ENCODE results near the gene ZSCAN5A.
A peak's percentile ranks its signal among the peaks of the same experiment; 100 is the strongest.
"Not testable (repeated sequence)": the region's sequence is repeated elsewhere in the genome, so short reads cannot be mapped to it uniquely, and the experiment has no call there.

ZSCAN5A gene

DNA sequence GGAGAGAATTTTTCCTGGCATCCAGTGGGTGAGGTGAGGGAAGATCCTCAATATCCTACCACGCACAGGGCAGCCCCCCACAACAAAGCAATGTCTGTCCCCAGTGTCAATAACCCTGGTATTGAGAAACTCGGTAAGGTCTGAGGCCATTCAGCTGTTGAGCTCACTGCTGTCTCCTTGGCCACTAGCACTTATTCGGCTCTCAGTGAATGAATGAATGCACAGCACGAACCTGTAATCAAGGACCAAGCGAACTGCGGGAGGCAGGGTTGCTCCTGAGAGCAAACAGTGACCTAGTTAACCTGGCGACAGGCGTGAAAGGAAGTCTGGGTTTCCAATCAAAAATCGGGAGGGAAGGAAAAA lies 640 bp downstream of the ZSCAN5A start:
- DNase-seq (ENCODE audit: low spot score), result peak; percentile 25

DNA sequence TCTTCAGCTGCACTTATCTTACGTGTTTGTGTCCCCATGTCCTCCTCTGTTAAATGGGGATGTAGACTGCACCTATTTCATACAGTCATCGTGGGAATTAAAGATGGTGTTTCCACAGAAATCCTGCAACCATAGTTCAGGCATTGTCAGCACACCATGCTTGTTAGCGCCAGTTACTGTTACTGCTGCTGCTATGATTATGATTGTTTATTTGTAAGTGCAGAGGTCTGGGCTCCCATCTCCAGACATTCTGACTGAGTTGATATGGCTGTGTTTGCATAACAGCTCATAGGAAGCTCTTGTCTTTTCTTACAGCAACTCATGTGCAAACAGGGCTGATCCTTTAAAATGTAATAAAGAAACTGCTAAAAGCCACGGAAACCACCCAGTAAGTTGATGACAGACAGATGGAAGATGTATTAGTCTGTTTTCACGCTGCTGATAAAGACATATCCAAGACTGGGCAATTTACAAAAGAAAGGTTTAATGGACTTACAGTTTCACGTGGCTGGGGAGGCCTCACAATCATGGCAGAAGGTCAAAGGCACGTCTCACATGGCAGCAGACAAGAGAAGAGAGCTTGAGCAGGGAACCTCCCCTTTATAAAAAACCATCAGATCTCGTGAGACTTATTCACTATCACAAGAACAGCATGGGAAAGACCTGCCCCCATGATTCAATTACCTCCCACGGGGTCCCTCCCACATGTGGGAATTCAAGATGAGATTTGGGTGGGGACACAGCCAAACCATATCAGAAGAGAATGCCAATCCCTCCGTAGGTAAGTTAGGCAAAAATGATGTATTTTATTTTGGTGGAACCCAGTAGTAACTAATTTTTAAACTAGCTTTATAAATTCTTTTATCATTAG lies 1.6 kb downstream of the ZSCAN5A start:
- DNase-seq (ENCODE audit: low spot score), result no peak

DNA sequence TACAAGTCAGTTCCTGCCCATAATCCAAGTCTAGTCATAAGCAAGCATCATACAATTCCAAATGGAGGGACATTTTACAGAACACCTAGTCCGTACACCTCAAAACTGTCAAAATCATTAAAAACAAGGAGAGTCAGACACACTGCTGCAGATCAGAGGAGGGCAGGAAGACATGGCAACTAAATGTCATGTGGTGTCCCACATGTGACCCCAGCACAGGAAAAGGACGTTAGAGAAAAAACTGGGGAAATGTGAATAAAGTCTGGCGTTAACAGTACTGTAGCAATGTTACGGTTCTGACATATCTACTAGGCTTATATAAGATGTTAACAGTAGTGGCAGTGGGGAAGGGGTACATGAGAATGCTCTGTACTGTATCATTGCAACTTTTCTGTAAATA lies 2.3 kb downstream of the ZSCAN5A start:
- DNase-seq (ENCODE audit: low spot score), result no peak

DNA sequence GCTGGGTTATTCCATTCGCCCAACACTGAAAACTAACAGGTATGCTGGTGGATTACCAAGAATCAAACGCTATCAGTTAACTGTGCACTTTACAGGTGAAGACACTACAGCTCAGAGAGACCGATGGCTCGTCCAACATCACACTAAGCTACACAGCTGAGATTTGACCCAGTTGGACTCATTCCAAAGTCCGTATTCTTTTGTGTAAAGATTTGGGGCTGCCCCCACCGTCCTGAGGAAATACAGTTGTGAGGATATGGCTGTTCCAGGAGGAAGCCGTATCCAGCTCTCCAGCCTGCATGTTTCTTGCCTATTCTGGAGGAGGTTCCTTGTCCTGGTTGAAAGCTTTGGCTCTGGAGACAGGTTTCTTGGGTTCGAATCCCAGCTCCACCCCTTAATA lies 4.2 kb downstream of the ZSCAN5A start:
- DNase-seq (ENCODE audit: low spot score), result no peak

DNA sequence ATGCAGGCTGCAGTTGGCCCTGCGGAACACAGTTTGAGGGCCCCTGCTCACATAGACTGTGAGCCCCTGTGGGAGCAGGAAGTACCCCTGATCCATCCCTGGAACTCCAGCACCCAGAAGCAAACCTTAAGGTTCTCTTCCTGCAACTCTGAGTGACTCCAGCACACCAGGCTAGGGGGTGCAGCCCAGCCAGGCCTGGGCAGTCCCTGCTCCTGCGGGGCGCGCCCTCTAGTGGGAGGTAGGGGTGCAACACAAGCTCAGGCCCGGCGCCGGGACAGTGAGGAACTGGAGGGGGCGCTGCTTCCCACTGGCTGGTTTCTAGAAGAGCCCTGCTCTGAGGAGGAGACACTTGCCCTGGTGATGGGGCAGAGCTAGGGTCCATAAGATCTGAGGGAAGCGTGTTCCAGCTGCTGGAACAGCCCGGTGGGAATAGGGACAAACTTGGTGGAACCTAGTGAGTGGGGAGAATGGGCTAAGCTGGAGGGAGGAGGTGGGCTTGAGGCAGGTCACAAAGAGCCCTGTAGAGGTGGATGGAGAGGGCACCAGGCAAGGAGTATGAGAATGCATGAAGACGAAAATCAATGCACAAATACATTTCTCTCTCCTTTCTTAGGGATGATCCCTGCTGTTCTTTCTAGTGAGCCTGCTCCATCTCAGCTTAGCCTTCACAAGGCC lies 5.0 kb downstream of the ZSCAN5A start:
- peak; percentile 50 for DNase-seq (ENCODE audit: low spot score)

DNA sequence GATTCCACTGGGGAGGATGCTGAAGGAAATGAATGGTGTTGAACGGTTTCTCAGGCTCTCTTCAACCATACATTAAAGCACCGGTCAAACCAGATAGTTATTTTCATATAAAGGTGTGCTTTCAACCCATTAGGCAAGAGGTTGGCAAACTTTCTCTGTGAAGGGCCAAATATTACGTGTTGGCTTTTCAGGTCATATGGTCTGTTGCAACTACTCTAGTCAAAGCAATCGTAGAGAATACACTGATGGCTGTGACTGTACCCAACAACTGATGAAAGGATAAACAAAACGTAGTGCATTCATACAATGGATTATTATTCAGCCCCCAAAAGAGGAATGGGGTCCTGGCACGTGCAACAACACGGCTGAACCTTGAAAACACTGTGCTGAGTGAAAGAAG lies 5.8 kb downstream of the ZSCAN5A start:
- DNase-seq (ENCODE audit: low spot score), result no peak

DNA sequence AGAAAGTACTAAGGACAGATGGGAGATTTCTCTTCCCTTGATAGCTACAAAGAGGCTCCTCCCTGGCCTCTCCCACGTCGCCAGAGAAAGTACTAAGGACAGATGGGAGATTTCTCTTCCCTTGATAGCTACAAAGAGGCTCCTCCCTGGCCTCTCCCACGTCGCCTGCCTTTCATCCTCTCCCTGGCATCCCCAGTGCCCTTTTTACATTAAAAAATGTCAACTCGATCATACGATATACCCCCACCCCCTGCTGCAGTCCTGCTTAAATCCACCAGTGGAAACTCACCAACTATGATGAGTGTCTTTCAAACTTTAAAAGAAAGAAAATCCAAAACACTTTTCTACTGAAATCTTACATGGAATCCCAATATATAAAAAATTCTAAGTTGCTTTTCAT lies 7.6 kb downstream of the ZSCAN5A start:
- DNase-seq (ENCODE audit: low spot score), result not testable (repeated sequence)

DNA sequence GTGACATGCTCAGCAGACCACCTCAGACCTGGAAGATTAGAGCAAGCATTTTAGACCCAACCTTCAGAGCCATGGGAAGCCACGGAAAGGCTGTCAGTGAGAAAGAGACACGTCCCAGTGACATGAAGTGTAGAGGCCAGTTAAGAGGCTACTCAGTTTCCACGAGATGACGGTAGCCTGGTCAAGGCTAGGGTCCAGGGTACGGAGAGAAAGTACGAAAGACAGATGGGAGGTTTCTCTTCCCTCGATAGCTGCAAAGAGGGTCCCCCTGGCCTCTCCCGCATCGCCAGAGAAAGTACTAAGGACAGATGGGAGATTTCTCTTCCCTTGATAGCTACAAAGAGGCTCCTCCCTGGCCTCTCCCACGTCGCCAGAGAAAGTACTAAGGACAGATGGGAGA lies 8.6 kb downstream of the ZSCAN5A start:
- no peak for DNase-seq (ENCODE audit: low spot score)

DNA sequence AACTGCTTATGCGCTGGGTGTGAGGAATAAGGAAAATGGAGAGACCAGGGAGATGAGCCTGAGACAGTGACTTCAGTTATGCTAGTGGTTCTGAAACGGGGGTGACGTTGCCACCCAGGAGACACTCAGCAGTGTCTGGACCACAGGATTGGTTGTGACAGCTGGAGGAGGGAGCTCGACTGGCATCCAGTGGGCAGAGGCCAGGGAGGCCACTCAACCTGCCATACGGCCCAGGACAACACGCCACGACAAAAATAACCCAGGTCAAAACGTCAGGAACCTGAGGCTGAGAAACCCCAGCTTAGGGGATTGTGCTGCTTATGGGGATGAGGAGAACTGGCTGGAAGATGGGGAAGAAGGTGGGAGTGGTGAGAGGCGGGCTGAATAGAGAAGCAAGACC lies 10.4 kb downstream of the ZSCAN5A start:
- no peak for DNase-seq (ENCODE audit: low spot score)

DNA sequence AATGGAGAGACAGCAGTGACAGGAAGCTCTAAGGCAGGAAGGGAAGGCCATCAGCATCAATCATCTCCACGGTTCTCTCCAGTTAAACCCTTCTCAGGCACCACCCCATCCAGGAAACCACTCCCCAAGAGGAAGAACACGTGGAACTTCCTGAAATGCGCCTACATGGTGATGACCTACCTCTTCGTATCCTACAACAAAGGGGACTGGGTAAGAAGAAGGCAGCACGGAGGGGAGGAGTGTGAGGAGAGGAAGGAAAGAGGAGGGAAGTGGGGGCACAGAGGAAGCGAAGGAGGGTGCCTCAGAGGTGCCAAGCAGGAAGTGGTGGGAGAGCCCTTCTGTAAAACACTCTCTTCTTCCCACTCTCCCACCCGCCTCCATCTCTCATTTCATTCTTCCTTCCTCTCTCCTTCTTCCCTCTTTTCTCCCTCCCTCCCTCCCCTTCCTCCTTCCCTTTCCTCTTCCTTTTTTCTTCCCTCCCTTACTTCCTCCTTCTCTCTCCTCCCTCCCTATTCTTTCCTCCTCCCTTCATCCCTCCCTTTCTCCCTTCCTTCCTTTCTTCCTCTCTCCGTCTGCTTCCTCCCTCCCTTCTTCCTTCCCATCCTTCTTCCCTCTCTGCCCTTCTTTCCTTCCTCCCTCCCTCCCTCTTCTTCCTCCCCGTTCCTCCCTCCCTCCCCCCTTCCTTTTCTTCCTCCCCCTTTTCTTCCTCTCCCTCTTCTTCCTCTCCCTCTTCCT lies 12.6 kb downstream of the ZSCAN5A start:
- no peak for DNase-seq (ENCODE audit: low spot score)

DNA sequence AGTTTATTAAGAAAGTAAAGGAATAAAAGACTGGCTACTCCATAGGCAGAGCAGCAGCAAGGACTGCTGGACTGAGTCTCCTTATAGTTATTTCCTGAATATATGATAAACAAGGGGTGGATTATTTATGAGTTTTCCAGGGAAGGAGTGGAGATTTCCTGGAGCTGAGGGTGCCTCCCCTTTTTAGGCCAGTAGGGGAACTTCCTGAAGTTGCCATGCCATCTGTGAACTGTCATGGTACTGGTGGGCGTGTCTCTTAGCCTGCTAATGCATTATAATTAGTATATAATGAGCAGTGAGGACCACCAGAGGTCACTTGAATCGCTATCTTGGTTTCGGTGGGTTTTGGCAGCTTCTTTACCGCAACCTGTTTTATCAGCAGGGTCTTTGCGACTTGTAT lies 13.5 kb downstream of the ZSCAN5A start:
- no peak for DNase-seq (ENCODE audit: low spot score)

DNA sequence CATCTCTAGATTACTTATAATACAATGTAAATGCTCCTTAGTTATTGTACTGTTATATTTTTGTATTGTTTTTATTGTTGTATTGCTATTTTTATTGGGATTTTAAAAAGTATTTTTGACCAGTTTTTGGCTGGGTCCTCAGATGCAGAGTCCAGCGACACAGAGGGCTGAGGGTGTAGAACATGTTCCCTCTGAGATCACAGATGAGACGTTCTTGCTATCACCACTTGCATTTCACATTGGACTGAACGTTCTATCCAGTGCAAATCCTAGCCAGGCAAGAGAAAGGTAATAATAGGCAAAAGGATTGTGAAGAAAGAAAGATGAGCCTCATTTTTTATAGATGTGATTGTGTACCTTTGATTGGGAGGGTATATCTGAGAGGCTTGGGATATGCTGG lies 15.0 kb downstream of the ZSCAN5A start:
- no peak for DNase-seq (ENCODE audit: low spot score)

DNA sequence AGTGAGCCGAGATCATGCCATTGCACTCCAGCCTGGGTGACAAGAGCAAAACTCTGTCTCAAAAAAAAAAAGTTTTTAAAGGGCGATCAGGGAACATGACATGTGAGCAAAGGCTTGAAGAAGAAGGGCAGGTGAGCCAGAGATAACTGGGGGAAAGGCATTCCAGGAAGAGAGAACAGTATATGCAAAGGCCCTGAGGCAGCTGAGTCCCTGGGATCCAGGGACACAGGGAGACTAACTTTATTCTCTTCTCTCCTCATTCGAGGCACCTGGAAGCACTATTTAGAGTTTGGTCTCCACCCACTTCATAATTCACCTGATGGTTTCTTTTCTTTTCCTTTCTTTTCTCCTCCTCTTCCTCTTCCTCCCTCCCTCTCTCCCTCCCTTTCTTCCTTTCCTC lies 17.6 kb downstream of the ZSCAN5A start:
- no peak for DNase-seq (ENCODE audit: low spot score)

DNA sequence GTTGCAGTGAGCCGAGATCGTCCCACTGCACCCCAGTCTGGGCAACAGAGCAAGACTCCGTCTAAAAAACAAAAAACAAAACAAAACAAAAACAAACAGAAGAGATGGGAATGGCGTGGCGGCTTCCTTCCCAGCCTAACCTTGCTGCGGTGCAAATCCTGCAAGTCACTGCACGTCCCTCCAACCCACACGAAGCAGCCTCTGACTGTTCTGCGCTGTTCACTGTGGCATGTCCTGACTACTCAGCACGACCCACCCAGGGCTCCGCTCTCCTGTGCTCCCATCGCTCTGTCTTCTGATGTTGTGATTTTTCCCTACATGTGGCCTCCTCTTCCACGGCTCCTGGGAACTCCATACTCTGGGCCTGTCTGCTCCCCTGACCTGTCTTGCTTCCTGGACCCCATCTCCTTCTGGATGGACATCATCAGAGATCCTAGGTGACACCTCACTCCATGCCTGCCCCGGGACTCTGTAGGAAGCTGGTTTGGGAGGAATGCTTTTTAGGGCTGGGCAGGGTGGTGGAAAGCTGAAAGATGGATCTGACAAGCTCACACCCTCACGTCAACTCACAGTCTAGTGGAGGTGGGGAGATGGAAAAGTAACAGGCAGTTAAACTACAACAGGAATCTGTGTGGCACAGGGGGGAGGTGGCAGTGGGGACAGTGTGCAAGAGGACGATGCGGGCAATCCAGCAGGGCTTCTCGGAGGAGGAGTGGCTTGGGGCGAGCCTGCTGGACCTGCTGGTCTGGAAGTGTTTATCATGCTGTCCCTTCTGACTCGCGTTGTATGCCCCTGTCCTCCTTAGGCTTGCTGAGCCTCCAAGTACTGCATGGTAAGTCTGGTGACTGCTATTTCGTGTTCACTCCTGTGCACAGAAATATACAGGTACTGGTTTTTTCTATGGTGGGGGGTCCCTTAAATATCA lies 18.8 kb downstream of the ZSCAN5A start:
- no peak for DNase-seq (ENCODE audit: low spot score)

DNA sequence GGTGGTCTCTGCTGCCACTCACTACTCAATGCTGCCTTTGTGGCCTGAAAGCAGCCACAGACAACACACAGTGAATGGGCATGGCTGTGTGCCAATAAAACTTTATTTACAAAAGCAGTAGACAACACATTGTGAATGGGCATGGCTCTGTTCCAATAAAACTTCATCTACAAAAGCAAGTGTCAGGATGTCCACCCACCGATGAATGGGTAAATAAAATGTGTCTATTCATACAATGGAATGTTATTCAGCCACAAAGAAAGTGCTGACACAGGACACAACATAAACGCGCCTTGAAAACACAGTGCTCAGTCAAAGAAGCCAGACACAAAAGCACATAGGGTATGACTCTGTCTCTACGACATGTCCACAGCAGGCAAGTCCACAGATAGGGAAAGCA lies 20.1 kb downstream of the ZSCAN5A start:
- no peak for DNase-seq (ENCODE audit: low spot score)

DNA sequence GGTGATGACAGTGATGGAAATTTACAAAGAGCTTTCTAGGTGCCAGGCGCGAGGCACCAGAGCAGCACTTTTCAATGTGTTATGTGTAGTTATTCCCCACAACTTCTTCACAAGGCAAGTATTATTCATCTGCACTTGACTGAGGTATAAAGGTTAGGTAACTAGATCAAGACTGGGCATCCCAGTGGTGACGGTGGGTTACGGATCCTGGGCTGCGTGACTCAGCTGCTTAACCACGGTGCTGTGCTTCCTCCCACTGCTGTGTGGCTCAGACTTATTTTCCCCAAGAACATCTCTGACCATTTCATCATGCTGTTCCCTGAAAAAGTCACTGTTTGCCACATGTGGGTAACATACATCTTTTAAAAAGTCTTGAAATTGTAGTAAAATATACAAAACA lies 22.8 kb downstream of the ZSCAN5A start:
- no peak for DNase-seq (ENCODE audit: low spot score)

DNA sequence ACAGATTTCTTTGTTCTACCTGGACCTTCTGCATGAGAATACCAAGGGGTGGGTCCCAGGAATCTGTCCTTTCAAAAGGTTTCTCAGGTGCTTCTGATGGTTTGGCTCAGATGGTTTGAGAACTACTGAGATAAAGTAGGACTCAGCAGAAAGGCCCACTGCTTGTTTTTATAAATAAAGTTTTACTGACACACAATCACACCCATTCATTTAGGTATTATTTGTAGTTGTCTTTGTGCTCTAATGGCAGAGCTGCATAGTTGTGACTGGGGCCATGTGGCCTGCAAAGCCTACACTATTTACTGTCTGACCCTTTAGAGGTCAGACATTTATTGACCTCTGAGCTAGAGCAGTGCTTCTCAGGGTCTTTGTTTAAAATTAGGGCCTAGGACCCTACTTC lies 24.5 kb downstream of the ZSCAN5A start:
- no peak for DNase-seq (ENCODE audit: low spot score)

DNA sequence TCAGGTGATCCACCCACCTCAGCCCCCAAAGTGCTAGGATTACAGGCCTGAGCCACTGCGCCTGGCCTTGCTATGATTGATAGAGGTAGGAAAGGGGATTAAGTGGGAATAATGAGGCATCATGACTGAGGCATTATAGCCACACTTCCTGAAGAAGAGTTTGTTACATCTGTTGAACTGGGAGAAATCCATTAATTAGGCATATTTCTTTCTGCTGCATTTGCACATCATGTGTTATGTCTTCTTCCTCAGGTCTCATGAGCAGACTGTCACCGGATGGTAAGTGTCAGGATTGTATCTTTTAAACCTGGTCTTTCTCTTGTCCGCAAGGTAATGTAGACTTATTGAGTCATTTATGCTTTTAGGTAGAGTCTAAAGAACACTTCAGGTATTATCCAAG lies 29.9 kb downstream of the ZSCAN5A start:
- DNase-seq (ENCODE audit: low spot score), result no peak

DNA sequence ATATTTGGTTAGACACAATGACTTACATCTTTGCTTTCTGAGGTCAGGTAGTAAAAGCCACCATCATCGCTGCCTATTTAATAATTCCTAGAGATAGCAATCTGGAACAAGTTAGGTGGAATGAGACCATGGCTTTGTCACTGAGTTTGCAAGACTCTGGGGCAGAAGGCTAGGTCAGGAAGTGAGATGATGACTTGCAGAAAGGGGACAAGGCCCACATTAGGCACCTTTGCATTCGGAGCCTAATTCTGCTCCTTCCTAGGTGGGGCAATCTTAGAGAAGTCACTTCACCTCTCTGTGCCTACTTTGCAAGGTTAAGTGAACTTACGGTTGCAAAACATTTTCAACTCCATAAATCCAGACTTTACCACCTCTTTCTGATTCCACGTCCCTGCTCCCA lies 31.8 kb downstream of the ZSCAN5A start:
- DNase-seq (ENCODE audit: low spot score), result no peak

DNA sequence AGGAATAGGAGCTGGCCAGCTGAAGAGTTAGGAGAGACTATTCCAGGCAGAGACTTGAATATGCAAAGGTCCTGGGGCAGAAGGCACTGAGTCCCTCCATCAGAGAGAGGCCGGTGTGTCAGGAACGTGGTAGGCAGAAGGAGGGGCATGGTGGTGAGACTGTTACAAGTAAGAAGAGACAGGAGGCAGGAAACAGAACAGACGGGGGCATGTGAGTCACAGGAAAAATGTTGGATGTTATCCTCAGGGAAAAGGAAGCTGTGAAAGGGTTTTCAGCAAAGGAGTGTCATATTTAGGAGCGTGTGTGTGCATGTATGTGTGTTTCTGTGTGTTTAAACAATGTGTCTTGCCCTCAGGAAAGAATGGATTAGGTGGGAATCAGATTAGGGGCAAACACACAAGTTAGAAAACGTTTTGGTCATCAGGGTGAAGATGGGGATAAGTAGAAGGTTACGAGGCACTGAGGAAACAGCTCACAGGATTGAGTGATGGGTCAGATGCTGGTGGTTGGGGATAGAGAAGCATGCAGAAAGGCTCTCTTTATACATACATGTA lies 41.0 kb downstream of the ZSCAN5A start:
- no peak for DNase-seq (ENCODE audit: low spot score)

DNA sequence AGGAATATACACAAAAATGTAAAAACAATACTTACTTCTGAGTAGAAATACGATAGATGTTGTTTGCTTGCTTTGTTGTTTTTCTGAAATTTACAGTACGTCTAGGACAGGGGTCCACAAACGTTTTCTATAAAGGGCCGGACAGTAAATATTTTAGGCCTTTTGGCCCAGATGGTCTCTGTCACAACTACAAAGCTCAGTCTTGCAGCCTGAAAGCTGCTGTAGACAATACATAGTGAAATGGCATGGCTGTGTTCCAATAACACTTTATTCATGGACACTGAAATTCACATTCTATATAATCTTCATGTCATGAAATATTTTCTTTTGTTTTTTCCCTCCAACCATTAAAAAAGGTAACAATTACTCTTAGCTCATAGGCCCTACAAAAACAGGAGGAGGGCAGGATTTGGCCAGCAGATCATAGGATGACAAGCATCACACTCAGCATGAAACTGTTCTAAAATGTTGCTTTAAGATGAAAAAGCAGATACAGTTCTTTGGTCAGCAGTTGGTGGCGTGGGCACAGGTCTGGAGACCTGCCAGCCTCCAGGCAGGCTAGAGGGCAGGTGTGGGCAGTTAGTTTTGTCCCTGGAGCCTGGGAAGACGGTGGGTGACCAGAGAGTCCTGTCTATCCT lies 42.4 kb downstream of the ZSCAN5A start, which contains the start of gene EDDM13:
Gene EDDM13, plus strand, starts transcription at position 588 of the 638 bp plus-strand sequence. CDS start 87 bp downstream, outside the sequence.
- no peak for DNase-seq (ENCODE audit: low spot score)

Measured in AG08396 (cell line).